Superior temporal gyrus (tissue), 1 donor: ENCODE data around the gene TMEM45B.
"Not testable (repeated sequence)": the region's sequence is repeated elsewhere in the genome, so short reads cannot be mapped to it uniquely, and the experiment has no call there.

Source experiments
- DNase-seq: peaks from one replicate; pipeline ENCODE4 v3.0.0-alpha.2; 2016; ENCODE audit errors: extremely low spot score

TMEM45B gene

GRCh38 chr11:129815596-129816461 is at the start of gene TMEM45B:
TSS of gene TMEM45B (plus strand) at chr11:129815848. CDS start at chr11:129852483, 36,635 bp downstream.
- no peak for DNase-seq

GRCh38 chr11:129766898-129767604 is 48.6 kb upstream of the TMEM45B start:
- no peak for DNase-seq

GRCh38 chr11:129767827-129768226 is 47.8 kb upstream of the TMEM45B start:
- no peak for DNase-seq

- no peak for DNase-seq
Observed at GRCh38 chr11:129768356-129768755, 47.3 kb upstream of the TMEM45B start.

- no peak for DNase-seq
Observed at GRCh38 chr11:129769059-129769458, 46.6 kb upstream of the TMEM45B start.

- no peak for DNase-seq
Observed at GRCh38 chr11:129770993-129771392, 44.7 kb upstream of the TMEM45B start.

- DNase-seq: not testable (repeated sequence)
Observed at GRCh38 chr11:129771456-129771855, 44.2 kb upstream of the TMEM45B start.

GRCh38 chr11:129778877-129779276 is 36.8 kb upstream of the TMEM45B start:
- no peak for DNase-seq

- DNase-seq: no peak
Observed at GRCh38 chr11:129779342-129779741, 36.3 kb upstream of the TMEM45B start.

- no peak for DNase-seq
Observed at GRCh38 chr11:129785383-129786111, 30.1 kb upstream of the TMEM45B start.

- not testable (repeated sequence) for DNase-seq
Observed at GRCh38 chr11:129786112-129786416, 29.6 kb upstream of the TMEM45B start.

- DNase-seq: no peak
Observed at GRCh38 chr11:129787532-129788155, 28.0 kb upstream of the TMEM45B start.

GRCh38 chr11:129788278-129788677 is 27.4 kb upstream of the TMEM45B start:
- no peak for DNase-seq

GRCh38 chr11:129790106-129790505 is 25.5 kb upstream of the TMEM45B start:
- no peak for DNase-seq

- DNase-seq: no peak
Observed at GRCh38 chr11:129791515-129791914, 24.1 kb upstream of the TMEM45B start.

- no peak for DNase-seq
Observed at GRCh38 chr11:129792663-129793062, 23.0 kb upstream of the TMEM45B start.

- DNase-seq: no peak
Observed at GRCh38 chr11:129795089-129795488, 20.6 kb upstream of the TMEM45B start.

GRCh38 chr11:129798212-129798611 is 17.4 kb upstream of the TMEM45B start:
- no peak for DNase-seq

- DNase-seq: not testable (repeated sequence)
Observed at GRCh38 chr11:129800162-129800561, 15.5 kb upstream of the TMEM45B start.

- no peak for DNase-seq
Observed at GRCh38 chr11:129800655-129801054, 15.0 kb upstream of the TMEM45B start.

- DNase-seq: no peak
Observed at GRCh38 chr11:129803533-129803932, 12.1 kb upstream of the TMEM45B start.

- DNase-seq: no peak
Observed at GRCh38 chr11:129804012-129804411, 11.6 kb upstream of the TMEM45B start.
